HG03066 (cell line): ENCODE measurements around the gene CERS2.
"Not testable (repeated sequence)": the region's sequence is repeated elsewhere in the genome, so short reads cannot be mapped to it uniquely, and the experiment has no call there.

Source experiments
- ATAC-seq: cut with Tn5 transposase; IDR thresholded peaks from one replicate; pipeline ENCODE4 v1.9.1; 2021; ENCODE audit warnings: low read depth; ENCODE audit not compliant: unreplicated experiment

CERS2 gene

GRCh38 chr1:150970808-150971582, 3.6 kb downstream of the CERS2 start:
- ATAC-seq: no peak

DNA sequence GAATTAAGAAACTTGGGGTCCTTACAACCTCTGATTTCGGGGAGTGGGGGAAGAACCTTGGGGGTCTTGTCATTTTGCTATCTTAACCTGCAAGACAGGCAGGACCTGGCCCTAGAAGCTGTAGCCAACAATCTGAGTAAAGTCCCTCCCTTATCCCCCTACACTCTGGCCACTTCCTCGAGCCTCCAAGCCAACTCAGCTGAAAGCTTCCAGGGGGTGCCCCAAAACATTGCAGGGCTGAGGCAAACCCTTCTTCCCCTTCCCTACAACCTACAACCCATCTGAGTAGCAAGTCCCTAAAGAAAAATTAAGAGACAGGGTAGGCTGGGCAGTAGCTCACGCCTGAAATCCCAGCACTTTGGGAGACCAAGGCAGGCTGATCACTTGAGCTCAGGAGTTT, 5.0 kb downstream of the CERS2 start:
- no peak for ATAC-seq

GRCh38 chr1:150968491-150968890, 6.1 kb downstream of the CERS2 start:
- no peak for ATAC-seq

DNA sequence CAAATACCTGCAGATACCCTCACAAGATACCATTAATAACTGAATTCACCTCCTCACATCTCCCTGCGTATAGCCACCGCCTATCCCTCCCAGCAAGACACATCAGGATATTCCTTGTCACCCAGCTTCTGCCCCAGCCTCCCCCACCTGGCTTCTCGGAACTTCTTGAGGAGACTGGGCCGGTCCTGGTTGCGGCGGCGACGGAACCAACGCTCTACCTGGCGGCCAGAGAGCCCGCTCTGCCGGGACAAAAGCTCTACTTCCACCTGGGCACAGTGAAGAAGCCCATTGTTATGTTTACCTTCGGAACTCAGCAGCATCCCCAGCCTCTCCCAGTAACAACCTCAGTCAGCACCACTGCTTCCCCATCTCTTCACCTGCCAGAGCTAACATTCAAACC, 6.7 kb downstream of the CERS2 start:
- no peak for ATAC-seq

- no peak for ATAC-seq
Measured at GRCh38 chr1:150966011-150966410, 8.6 kb downstream of the CERS2 start.

- no peak for ATAC-seq
Measured at GRCh38 chr1:150965605-150966004, 9.0 kb downstream of the CERS2 start.

- ATAC-seq: no peak
Measured at GRCh38 chr1:150964164-150964489, 10.5 kb downstream of the CERS2 start.

DNA sequence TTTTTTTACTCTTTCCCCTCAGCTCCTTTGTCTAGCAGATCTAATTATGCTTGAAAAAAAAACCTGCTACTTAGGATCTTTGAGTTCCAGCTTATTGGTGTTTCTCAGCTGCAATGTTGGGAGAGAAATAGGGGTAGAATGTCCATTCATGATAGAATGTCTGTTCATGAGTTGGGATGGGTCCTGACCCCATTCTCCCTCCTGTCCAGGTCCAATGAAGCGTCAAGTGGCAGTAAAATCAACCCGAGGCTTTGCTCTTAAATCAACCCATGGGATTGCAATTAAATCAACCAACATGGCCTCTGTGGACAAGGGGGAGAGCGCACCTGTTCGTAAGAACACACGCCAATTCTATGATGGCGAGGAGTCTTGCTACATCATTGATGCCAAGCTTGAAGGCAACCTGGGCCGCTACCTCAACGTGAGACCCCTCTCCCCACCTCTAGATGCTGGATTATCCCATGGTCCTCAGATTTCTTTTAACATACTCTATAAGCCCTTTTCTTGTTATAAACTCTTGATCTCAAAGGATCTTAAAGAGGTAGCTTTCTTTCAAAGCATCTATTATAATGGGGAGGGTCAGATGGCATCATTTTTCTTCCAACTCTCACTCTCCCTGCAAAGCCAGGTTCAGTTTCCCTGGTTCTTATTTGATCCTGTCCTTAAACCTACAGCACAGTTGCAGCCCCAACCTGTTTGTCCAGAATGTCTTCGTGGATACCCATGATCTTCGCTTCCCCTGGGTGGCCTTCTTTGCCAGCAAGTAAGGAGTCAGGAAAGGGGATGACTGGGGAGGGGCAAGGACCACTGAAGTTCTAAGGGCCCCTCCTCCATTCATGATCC, 11.1 kb downstream of the CERS2 start:
- no peak for ATAC-seq

DNA sequence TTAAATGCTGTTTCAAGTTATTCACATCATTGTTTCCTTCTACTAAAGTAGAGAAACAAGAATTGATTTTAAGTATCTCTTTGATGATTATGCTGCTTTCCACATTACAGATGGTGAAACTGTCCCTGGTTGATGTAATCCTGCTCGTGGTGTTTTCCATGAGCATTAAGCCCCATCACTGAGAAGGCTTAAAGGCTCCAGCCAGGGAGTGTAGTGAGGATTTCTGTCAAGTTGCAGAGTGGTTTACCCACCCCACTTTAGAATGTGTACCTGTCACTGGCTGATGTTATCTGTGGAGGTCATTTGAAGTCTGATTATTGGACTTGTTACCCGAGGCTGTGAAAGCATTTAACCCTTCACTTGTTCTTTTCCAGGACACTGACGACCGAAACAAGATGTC, 12.9 kb downstream of the CERS2 start:
- ATAC-seq: no peak

DNA sequence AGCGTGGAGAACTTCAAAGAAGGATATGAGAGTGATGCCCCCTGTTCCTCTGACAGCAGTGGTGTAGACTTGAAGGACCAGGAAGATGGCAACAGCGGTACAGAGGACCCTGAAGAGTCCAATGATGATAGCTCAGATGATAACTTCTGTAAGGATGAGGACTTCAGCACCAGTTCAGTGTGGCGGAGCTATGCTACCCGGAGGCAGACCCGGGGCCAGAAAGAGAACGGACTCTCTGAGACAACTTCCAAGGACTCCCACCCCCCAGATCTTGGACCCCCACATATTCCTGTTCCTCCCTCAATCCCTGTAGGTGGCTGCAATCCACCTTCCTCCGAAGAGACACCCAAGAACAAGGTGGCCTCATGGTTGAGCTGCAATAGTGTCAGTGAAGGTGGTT, 14.0 kb downstream of the CERS2 start:
- ATAC-seq: no peak

DNA sequence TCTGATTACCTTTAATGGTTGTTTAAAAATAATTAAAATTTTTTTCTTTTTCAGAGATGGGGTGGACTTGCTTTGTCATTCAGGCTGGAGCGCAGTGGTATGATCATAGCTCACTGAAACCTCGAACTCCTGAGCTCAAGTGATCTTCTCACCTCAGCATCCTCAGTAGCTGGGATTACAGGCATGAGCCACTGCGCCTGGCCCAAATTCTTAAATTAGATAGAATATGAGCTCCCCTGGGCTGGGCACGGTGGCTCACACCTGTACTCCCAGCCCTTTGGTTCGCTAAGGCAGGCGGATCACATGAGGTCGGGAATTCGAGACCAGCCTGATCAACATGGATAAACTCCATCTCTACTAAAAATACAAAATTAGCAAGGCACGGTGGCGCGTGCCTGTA, 17.0 kb downstream of the CERS2 start:
- no peak for ATAC-seq

DNA sequence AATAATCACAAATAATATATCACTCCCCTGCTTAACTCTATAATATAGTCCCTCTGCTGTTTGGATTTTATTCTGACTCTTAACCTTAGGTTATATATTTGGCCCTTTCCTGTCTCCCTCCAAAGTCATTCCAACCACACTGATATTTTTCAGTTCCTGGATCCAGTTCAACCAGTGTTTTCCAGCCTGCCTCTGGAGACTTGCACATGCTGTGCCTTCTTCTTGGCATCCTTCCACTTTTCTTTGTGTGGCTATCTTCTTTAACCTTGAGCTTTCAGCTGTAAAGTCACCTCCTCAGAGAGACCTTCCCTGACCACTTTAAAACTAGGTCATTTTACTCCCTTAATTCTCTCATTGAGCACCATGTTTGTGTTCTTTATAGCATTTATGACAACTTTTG, 19.4 kb downstream of the CERS2 start:
- ATAC-seq: no peak

DNA sequence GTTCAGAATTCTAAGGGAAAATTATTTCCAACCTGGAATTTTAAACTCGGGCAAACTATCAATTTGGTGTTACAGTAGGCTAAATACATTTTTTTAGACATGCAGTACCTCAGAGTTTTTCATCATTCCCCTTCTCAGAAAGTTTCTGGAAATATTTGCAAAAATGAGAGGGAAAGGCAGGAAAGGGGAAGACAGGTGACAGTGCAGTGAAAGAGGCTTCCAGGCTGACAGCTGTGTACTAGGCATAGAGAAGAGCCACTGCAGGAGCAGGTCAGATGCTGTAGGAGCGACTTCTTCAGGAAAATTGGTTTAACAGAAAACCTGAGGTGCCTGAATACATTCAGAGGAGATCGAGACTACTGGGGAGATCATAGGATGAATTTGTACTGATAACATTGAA, 19.9 kb downstream of the CERS2 start:
- no peak for ATAC-seq

DNA sequence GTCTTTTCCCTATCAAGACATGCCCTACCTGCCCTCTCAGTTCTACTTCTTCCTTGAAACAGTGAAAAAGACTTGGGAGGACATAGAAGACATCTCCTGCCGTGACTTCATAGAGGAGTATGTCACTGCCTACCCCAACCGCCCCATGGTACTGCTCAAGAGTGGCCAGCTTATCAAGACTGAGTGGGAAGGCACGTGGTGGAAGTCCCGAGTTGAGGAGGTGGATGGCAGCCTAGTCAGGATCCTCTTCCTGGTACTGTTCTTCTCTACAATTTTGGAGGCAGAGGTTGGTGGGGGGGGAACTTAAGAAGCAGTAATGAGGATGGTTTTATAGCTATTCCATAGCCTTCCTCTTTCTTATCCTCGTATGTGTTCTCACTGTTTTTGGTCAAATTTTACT, 29.8 kb downstream of the CERS2 start:
- ATAC-seq: no peak

GRCh38 chr1:150931773-150932172, 42.9 kb downstream of the CERS2 start:
- ATAC-seq: no peak

GRCh38 chr1:150928775-150929174, 45.9 kb downstream of the CERS2 start:
- ATAC-seq: not testable (repeated sequence)

DNA sequence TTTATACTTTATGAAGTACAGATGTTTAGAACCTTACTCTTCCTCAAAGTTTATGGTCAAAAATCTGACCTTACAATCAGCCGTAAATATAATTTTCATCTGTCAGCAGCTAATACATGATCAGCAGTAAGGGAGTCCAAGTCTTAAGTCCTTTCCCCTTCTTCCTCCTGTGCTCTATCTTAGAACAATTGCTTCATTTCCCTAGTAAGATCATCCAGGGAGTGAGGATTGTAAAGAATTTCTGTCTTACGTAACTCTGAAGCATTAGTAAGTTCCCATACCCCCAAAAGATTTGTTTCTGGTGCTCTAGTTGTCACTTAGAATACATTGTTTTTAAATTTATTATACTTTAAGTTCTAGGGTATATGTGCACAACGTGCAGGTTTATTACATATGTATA, 46.3 kb downstream of the CERS2 start:
- ATAC-seq: no peak

DNA sequence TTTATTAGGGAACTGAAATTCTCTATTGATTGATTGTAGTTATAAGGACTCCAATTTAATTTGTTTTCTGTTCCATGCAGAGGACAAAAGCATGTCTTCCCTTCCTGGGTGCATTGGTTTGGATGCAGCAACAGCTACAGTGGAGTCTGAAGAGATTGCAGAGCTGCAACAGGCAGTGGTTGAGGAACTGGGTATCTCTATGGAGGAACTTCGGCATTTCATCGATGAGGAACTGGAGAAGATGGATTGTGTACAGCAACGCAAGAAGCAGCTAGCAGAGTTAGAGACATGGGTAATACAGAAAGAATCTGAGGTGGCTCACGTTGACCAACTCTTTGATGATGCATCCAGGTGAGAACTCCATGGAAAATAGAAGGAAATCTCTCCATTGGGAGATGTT, 47.0 kb downstream of the CERS2 start:
- ATAC-seq: no peak

GRCh38 chr1:150926097-150926741, 48.4 kb downstream of the CERS2 start, which contains the start of gene SETDB1:
Gene SETDB1 (plus strand): TSS chr1:150926363. CDS start chr1:150927715, 1,352 bp downstream.
- peak; percentile 69 for ATAC-seq

DNA sequence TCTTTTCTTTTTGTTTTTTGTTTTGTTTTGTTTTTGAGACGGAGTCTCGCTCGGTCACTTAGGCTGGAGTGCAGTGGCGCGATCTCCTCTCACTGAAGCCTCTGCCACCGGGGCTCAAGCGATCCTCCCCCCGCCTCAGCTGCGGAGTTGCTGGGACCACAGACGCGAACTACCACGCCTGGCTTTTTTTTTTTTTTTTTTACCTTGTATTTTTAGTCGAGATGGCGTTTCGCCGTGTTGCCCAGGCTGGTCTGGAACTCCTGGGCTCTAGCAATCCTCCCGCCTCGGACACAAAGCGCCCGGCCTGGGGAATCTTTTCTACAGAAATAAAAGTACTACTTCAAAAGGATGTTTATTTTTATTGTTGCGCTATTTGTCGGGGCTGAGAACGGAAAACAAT, 49.6 kb downstream of the CERS2 start:
- ATAC-seq: no peak

GRCh38 chr1:150922519-150922975, 52.1 kb downstream of the CERS2 start:
- peak; percentile 50 for ATAC-seq
